Osteoblast (primary cell): ENCODE measurements around the gene CCSER2. TPM values are rescaled to one million over a fixed set of nuclear protein-coding genes. Genes with fewer than 3 reads are reported as not detected.

ENCODE experiments used
- DNase-seq: peaks from one replicate; pipeline ENCODE4 v3.0.0; 2011; ENCODE audit warnings: low spot score, mixed read lengths; ENCODE audit not compliant: insufficient read length; ENCODE audit errors: missing footprints
- H2AFZ ChIP-seq: 2 replicates; pipeline ENCODE4 v1.6.0; 2011; ENCODE audit warnings: mild to moderate bottlenecking, low read length
- H3K27ac ChIP-seq: 2 replicates; pipeline ENCODE4 v1.5.1; 2011; ENCODE audit warnings: mild to moderate bottlenecking, low read depth, low read length, moderate library complexity
- H3K27me3 ChIP-seq: 2 replicates; pipeline ENCODE4 v1.6.0; 2012; ENCODE audit warnings: mild to moderate bottlenecking, control low read depth, inconsistent platforms, low read length, moderate library complexity; ENCODE audit not compliant: insufficient read depth
- H3K36me3 ChIP-seq: 2 replicates; pipeline ENCODE4 v1.5.1; 2011; ENCODE audit warnings: mild to moderate bottlenecking, low read length, control low read depth, moderate library complexity; ENCODE audit not compliant: insufficient read depth
- H3K4me1 ChIP-seq: 2 replicates; pipeline ENCODE4 v1.5.1; 2011; ENCODE audit warnings: mild to moderate bottlenecking, low read length, control low read depth, moderate library complexity; ENCODE audit not compliant: insufficient read depth
- H3K4me2 ChIP-seq: 2 replicates; pipeline ENCODE4 v1.6.0; 2011; ENCODE audit warnings: mild to moderate bottlenecking, low read length; ENCODE audit not compliant: insufficient read depth
- H3K4me3 ChIP-seq: fragments of 200-600 bp; sonication (generic); 3 replicates; pipeline ENCODE4 v1.5.1; 2012; ENCODE audit warnings: mild to moderate bottlenecking, low read length, inconsistent platforms; ENCODE audit not compliant: insufficient read depth
- H3K79me2 ChIP-seq: 2 replicates; pipeline ENCODE4 v1.6.0; 2012; ENCODE audit warnings: mild to moderate bottlenecking, low read length, control low read depth, inconsistent platforms; ENCODE audit not compliant: insufficient read depth
- H3K9me3 ChIP-seq: 2 replicates; pipeline ENCODE4 v1.5.1; 2011; ENCODE audit warnings: low read depth, low read length, control low read depth
- H4K20me1 ChIP-seq: 2 replicates; pipeline ENCODE4 v1.6.0; 2012; ENCODE audit warnings: mild to moderate bottlenecking, low read length, control low read depth; ENCODE audit not compliant: insufficient read depth
- total RNA-seq: library from RNA; depleted of rRNA; stranded (reverse); fragments of >200 nt; gene quantifications from 2 replicates; pipeline ENCODE4 v1.2.3, GENCODE V29; 2012
- TF ChIP-seq, protein P1 (sequence below): IDR thresholded peaks from 2 replicates; pipeline ENCODE4 v1.5.1; 2011; ENCODE audit warnings: mild to moderate bottlenecking, low read depth, low read length, moderate library complexity; ENCODE audit errors: extremely low read depth

Gene CCSER2
- total RNA-seq, 1 donor = 58.3 TPM

DNA sequence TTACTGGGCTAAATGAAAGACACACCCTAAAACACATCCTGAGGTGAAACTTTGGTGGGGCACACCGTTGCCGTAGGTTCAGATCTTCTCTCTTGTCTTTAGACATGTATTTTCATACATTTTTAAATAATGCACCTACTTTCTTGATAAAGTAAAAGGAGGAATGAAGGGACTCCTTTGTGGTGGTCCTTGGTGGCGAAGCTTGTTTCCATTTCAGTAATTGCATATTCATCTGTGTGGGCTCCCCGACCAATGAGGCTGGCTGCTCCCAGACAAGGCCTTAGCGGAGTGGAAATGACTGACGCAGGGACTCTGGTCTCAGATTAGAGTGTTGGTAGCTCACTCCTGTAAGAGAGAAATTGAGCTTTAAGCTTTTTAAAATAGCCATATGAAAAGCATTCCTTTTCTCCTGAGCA lies 815 bp downstream of the CCSER2 start:
- H3K4me3 ChIP-seq = peak overlapping the region; percentile 87
- H3K79me2 ChIP-seq = peaks cover 53% of the 10 kb centered on the region
- no peaks in the 10 kb centered on the region for H3K27me3 ChIP-seq
- peaks cover 31% of the 10 kb centered on the region for H4K20me1 ChIP-seq
- H3K27ac ChIP-seq = peak overlapping the region; percentile 92
- no peaks in the 10 kb centered on the region for H3K36me3 ChIP-seq
- H2AFZ ChIP-seq = peak overlapping the region; percentile 64
- no peaks in the 10 kb centered on the region for H3K9me3 ChIP-seq
- TF ChIP-seq, protein P1, sequence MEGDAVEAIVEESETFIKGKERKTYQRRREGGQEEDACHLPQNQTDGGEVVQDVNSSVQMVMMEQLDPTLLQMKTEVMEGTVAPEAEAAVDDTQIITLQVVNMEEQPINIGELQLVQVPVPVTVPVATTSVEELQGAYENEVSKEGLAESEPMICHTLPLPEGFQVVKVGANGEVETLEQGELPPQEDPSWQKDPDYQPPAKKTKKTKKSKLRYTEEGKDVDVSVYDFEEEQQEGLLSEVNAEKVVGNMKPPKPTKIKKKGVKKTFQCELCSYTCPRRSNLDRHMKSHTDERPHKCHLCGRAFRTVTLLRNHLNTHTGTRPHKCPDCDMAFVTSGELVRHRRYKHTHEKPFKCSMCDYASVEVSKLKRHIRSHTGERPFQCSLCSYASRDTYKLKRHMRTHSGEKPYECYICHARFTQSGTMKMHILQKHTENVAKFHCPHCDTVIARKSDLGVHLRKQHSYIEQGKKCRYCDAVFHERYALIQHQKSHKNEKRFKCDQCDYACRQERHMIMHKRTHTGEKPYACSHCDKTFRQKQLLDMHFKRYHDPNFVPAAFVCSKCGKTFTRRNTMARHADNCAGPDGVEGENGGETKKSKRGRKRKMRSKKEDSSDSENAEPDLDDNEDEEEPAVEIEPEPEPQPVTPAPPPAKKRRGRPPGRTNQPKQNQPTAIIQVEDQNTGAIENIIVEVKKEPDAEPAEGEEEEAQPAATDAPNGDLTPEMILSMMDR = no peak
- H3K4me1 ChIP-seq = peaks cover 4% of the 10 kb centered on the region
- peak; percentile 66 for DNase-seq
- H3K4me2 ChIP-seq = peak overlapping the region; percentile 88

DNA sequence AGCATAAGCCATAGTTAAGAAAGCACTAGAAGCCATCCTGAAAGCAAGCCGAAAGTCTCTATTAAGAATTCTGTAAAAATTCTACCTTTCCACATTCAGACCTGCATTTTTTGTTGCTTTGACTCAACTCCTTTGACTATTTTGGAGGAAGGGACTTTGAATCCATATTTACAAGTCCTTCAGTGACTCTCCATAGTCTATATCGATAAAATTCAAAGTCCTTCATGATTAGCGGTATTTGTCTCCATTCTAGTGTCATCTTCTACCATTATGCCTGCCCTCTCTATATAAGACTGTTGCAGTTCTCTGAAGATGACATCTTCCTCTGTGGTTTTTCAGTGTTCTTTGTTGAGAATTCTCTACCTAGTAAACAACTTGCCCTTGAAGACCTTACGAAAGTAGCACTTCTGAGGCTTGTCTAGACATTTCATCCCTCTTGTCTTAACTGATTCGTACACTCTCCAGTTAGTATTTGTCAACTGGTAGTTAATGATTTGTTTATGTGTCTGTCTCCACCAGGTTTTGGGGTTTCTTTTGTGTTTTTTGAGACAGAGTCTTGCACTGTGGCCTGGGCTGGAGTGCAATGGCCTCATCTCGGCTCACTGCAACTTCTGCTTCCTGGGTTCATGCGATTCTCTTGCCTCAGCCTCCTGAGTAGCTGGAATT lies 1.7 kb downstream of the CCSER2 start:
- TF ChIP-seq, protein P1 = no peak
- Histone ChIP-seq H3K4me3 (peak overlapping the region; percentile 87), H3K27ac (no peak overlapping the region), H3K36me3 (no peaks in the 10 kb centered on the region), H3K4me1 (peaks cover 4% of the 10 kb centered on the region), H3K9me3 (no peaks in the 10 kb centered on the region), H3K4me2 (peak overlapping the region; percentile 88), H4K20me1 (peaks cover 40% of the 10 kb centered on the region), H3K79me2 (peaks cover 62% of the 10 kb centered on the region), H3K27me3 (no peaks in the 10 kb centered on the region), H2AFZ (no peak overlapping the region)
- no peak for DNase-seq

DNA sequence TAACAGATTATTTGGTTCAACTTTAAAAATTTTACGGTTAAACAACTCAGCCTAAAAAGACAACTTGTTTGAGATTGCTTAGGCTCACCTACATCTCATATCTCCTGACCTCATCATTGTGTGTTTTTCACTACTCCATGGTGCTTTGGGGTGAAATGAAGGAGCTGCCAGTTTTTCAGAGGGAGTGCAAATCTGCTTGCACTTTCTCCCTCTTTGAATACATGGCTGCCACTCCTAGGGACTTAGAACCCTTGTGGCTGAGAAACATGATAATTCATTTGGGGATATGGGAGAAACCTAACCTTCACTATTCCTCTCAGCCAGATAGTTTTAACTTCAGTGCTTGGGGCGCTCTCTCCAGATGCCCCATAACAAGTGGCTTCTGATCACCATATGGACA lies 2.7 kb downstream of the CCSER2 start:
- Histone ChIP-seq H3K36me3 (no peaks in the 10 kb centered on the region), H3K79me2 (peaks cover 72% of the 10 kb centered on the region), H3K4me2 (no peak overlapping the region), H3K4me1 (peaks cover 11% of the 10 kb centered on the region), H3K4me3 (no peak overlapping the region), H2AFZ (no peak overlapping the region), H3K9me3 (no peaks in the 10 kb centered on the region), H3K27ac (no peak overlapping the region), H3K27me3 (no peaks in the 10 kb centered on the region), H4K20me1 (peaks cover 49% of the 10 kb centered on the region)
- TF ChIP-seq, protein P1 = no peak
- no peak for DNase-seq

DNA sequence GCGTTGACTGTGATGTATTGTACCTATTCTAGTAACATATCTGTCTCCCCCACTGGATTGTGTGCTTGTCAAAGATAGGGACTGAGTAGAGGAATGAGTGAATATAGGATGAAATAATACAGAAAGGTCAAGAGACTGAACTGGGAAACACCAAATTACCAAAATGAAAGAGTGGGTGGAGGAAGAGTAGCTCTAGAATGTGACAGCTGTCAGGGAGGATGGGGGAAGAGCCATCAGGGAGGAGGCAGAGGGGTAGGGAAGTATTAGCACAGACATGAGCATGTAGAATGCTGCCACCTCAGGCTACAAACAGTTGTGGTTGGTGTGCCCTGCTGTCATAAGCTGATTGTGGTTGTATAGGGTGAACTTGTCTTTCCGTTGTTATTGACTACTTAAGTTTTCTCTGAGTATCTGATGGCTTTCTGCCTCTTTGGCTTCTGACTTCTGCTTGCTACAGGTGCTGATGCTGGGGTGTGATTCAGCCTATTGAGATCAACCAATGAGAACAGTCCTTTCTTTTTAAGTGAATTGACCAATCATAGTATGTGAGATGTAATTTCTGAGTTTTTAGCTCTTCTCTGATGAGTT lies 5.6 kb downstream of the CCSER2 start:
- H3K4me2 ChIP-seq = no peak overlapping the region
- H4K20me1 ChIP-seq = peaks cover 66% of the 10 kb centered on the region

More for the DNA sequence above, 5.6 kb downstream of the CCSER2 start:
- Histone ChIP-seq H3K4me3 (no peak overlapping the region), H3K4me1 (peaks cover 26% of the 10 kb centered on the region), H3K27ac (no peak overlapping the region), H3K27me3 (no peaks in the 10 kb centered on the region), H3K36me3 (no peaks in the 10 kb centered on the region), H2AFZ (no peak overlapping the region), H3K79me2 (peaks cover 93% of the 10 kb centered on the region), H3K9me3 (no peaks in the 10 kb centered on the region)
- TF ChIP-seq, protein P1 = no peak
- DNase-seq = no peak
